Measurements from ENCODE around the gene NPC1.

Gene NPC1

GRCh38 chr18:23540867-23541266 lies 45.4 kb downstream of the NPC1 start:
- no peak overlapping the region for H3K4me3 ChIP-seq (ENCODE audit: low read depth in 1 of 2, low read length in 2 of 2)
- no peak overlapping the region for H3K27ac ChIP-seq (ENCODE audit: low read depth, low read length)
- peaks cover 49 to 96% of the 10 kb centered on the region in 2 donors for H3K36me3 ChIP-seq (ENCODE audit: control insufficient read depth in 1 of 2, insufficient read depth in 2 of 2, low read length in 2 of 2)
- no peaks in the 10 kb centered on the region for H3K9me3 ChIP-seq (ENCODE audit: control insufficient read depth in 1 of 2, low read length in 2 of 2)
- peaks cover 0 to 14% of the 10 kb centered on the region in 2 donors for H3K4me1 ChIP-seq (ENCODE audit: control insufficient read depth in 1 of 2, insufficient read depth in 2 of 2, low read length in 2 of 2)
- no peaks in the 10 kb centered on the region for H3K27me3 ChIP-seq (ENCODE audit: control insufficient read depth in 1 of 2, insufficient read depth in 2 of 2, low read length in 2 of 2)
- no peak overlapping the region for H3K9ac ChIP-seq (ENCODE audit: low read depth in 1 of 2, low read length in 2 of 2)

DNA sequence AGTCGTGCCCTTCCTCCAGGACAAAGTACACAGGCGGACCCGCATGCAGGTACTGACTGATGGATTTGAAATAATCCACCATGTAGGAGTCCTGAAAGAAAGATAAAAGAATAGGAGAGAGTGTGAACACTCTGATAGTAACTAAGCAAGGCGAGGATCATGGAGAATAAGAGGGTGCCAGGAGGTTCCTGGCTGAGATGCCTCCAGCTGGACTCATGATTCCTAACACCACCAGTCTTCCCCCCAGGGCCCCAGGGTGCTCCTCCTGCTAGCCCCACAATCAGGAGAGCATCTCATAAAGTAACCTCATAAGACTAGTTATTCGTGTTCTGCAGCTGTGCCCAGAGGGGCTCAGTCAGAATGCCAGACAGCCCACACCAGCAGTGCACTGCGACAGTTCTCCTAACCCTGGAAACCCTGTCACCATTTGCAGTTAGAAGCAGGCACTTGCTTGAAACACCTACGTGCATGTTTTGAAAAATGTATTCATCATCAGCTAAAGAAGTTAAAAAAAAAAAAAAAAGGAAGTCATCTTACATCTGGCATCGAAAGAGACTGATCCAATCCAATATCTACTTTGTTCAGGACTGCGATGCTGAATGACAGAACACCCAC lies 46.3 kb downstream of the NPC1 start:
- Histone ChIP-seq H3K9ac (ENCODE audit: low read depth in 1 of 2, low read length in 2 of 2) (no peak overlapping the region), H3K27me3 (ENCODE audit: control insufficient read depth in 1 of 2, insufficient read depth in 2 of 2, low read length in 2 of 2) (no peaks in the 10 kb centered on the region), H3K4me3 (ENCODE audit: low read depth in 1 of 2, low read length in 2 of 2) (no peak overlapping the region), H3K27ac (ENCODE audit: low read depth, low read length) (no peak overlapping the region), H3K4me1 (ENCODE audit: control insufficient read depth in 1 of 2, insufficient read depth in 2 of 2, low read length in 2 of 2) (peaks cover 0 to 14% of the 10 kb centered on the region in 2 donors), H3K36me3 (ENCODE audit: control insufficient read depth in 1 of 2, insufficient read depth in 2 of 2, low read length in 2 of 2) (peaks cover 57 to 97% of the 10 kb centered on the region in 2 donors), H3K9me3 (ENCODE audit: control insufficient read depth in 1 of 2, low read length in 2 of 2) (no peaks in the 10 kb centered on the region)

- peaks cover 53 to 97% of the 10 kb centered on the region in 2 donors for H3K36me3 ChIP-seq (ENCODE audit: control insufficient read depth in 1 of 2, insufficient read depth in 2 of 2, low read length in 2 of 2)
- no peak overlapping the region for H3K27ac ChIP-seq (ENCODE audit: low read depth, low read length)
- no peak overlapping the region for H3K4me3 ChIP-seq (ENCODE audit: low read depth in 1 of 2, low read length in 2 of 2)
- peaks cover 0 to 14% of the 10 kb centered on the region in 2 donors for H3K4me1 ChIP-seq (ENCODE audit: control insufficient read depth in 1 of 2, insufficient read depth in 2 of 2, low read length in 2 of 2)
- no peak overlapping the region for H3K9ac ChIP-seq (ENCODE audit: low read depth in 1 of 2, low read length in 2 of 2)
- no peaks in the 10 kb centered on the region for H3K9me3 ChIP-seq (ENCODE audit: control insufficient read depth in 1 of 2, low read length in 2 of 2)
- H3K27me3 ChIP-seq (ENCODE audit: control insufficient read depth in 1 of 2, insufficient read depth in 2 of 2, low read length in 2 of 2), result no peaks in the 10 kb centered on the region
Measured at GRCh38 chr18:23539296-23539695, 47.0 kb downstream of the NPC1 start.

GRCh38 chr18:23538870-23539269 lies 47.4 kb downstream of the NPC1 start:
- Histone ChIP-seq H3K4me1 (ENCODE audit: control insufficient read depth in 1 of 2, insufficient read depth in 2 of 2, low read length in 2 of 2) (peaks cover 0 to 14% of the 10 kb centered on the region in 2 donors), H3K9ac (ENCODE audit: low read depth in 1 of 2, low read length in 2 of 2) (no peak overlapping the region), H3K9me3 (ENCODE audit: control insufficient read depth in 1 of 2, low read length in 2 of 2) (no peaks in the 10 kb centered on the region), H3K27ac (ENCODE audit: low read depth, low read length) (no peak overlapping the region), H3K27me3 (ENCODE audit: control insufficient read depth in 1 of 2, insufficient read depth in 2 of 2, low read length in 2 of 2) (no peaks in the 10 kb centered on the region), H3K36me3 (ENCODE audit: control insufficient read depth in 1 of 2, insufficient read depth in 2 of 2, low read length in 2 of 2) (peaks cover 53 to 98% of the 10 kb centered on the region in 2 donors), H3K4me3 (ENCODE audit: low read depth in 1 of 2, low read length in 2 of 2) (no peak overlapping the region)

- no peak overlapping the region for H3K4me3 ChIP-seq (ENCODE audit: low read depth in 1 of 2, low read length in 2 of 2)
- H3K27me3 ChIP-seq (ENCODE audit: control insufficient read depth in 1 of 2, insufficient read depth in 2 of 2, low read length in 2 of 2), result no peaks in the 10 kb centered on the region
- H3K36me3 ChIP-seq (ENCODE audit: control insufficient read depth in 1 of 2, insufficient read depth in 2 of 2, low read length in 2 of 2), result peaks cover 47 to 99% of the 10 kb centered on the region in 2 donors
- H3K4me1 ChIP-seq (ENCODE audit: control insufficient read depth in 1 of 2, insufficient read depth in 2 of 2, low read length in 2 of 2), result peaks cover 0 to 14% of the 10 kb centered on the region in 2 donors
- no peak overlapping the region for H3K9ac ChIP-seq (ENCODE audit: low read depth in 1 of 2, low read length in 2 of 2)
- H3K9me3 ChIP-seq (ENCODE audit: control insufficient read depth in 1 of 2, low read length in 2 of 2), result no peaks in the 10 kb centered on the region
- H3K27ac ChIP-seq (ENCODE audit: low read depth, low read length), result no peak overlapping the region
Measured at GRCh38 chr18:23538001-23538400, 48.3 kb downstream of the NPC1 start.

DNA sequence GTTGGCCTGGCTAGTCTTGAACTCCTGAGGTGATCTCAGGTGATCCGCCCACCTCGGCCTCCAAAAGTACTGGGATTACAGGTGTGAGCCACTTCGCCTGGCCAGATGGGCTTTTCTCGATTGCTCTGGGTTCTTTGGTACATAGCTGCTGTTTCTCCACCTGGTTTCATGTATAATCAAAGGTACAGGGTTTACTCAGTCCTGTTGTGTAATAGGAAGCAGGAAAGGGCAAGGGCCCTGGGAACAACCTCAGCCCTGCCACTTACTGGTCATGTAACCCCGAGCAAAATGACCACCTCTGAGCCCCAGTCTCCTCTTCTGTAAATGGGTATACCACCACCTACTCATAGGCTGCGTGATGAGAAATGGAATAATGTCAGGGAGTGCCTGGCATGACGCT lies 49.0 kb downstream of the NPC1 start:
- no peaks in the 10 kb centered on the region for H3K9me3 ChIP-seq (ENCODE audit: control insufficient read depth in 1 of 2, low read length in 2 of 2)
- no peak overlapping the region for H3K27ac ChIP-seq (ENCODE audit: low read depth, low read length)
- H3K27me3 ChIP-seq (ENCODE audit: control insufficient read depth in 1 of 2, insufficient read depth in 2 of 2, low read length in 2 of 2), result no peaks in the 10 kb centered on the region
- no peak overlapping the region for H3K9ac ChIP-seq (ENCODE audit: low read depth in 1 of 2, low read length in 2 of 2)
- peaks cover 47 to 99% of the 10 kb centered on the region in 2 donors for H3K36me3 ChIP-seq (ENCODE audit: control insufficient read depth in 1 of 2, insufficient read depth in 2 of 2, low read length in 2 of 2)
- no peak overlapping the region for H3K4me3 ChIP-seq (ENCODE audit: low read depth in 1 of 2, low read length in 2 of 2)
- peaks cover 0 to 14% of the 10 kb centered on the region in 2 donors for H3K4me1 ChIP-seq (ENCODE audit: control insufficient read depth in 1 of 2, insufficient read depth in 2 of 2, low read length in 2 of 2)

- no peak overlapping the region for H3K4me3 ChIP-seq (ENCODE audit: low read depth in 1 of 2, low read length in 2 of 2)
- H3K27me3 ChIP-seq (ENCODE audit: control insufficient read depth in 1 of 2, insufficient read depth in 2 of 2, low read length in 2 of 2), result no peaks in the 10 kb centered on the region
- H3K9me3 ChIP-seq (ENCODE audit: control insufficient read depth in 1 of 2, low read length in 2 of 2), result no peaks in the 10 kb centered on the region
- no peak overlapping the region for H3K27ac ChIP-seq (ENCODE audit: low read depth, low read length)
- peaks cover 0 to 11% of the 10 kb centered on the region in 2 donors for H3K4me1 ChIP-seq (ENCODE audit: control insufficient read depth in 1 of 2, insufficient read depth in 2 of 2, low read length in 2 of 2)
- H3K36me3 ChIP-seq (ENCODE audit: control insufficient read depth in 1 of 2, insufficient read depth in 2 of 2, low read length in 2 of 2), result peaks cover 53 to 100% of the 10 kb centered on the region in 2 donors
- no peak overlapping the region for H3K9ac ChIP-seq (ENCODE audit: low read depth in 1 of 2, low read length in 2 of 2)
Measured at GRCh38 chr18:23536204-23536603, 50.1 kb downstream of the NPC1 start.

GRCh38 chr18:23534276-23534675 lies 52.0 kb downstream of the NPC1 start:
- no peaks in the 10 kb centered on the region for H3K4me1 ChIP-seq (ENCODE audit: control insufficient read depth in 1 of 2, insufficient read depth in 2 of 2, low read length in 2 of 2)
- no peak overlapping the region for H3K4me3 ChIP-seq (ENCODE audit: low read depth in 1 of 2, low read length in 2 of 2)
- no peak overlapping the region for H3K9ac ChIP-seq (ENCODE audit: low read depth in 1 of 2, low read length in 2 of 2)
- H3K27ac ChIP-seq (ENCODE audit: low read depth, low read length), result no peak overlapping the region
- peaks cover 57 to 100% of the 10 kb centered on the region in 2 donors for H3K36me3 ChIP-seq (ENCODE audit: control insufficient read depth in 1 of 2, insufficient read depth in 2 of 2, low read length in 2 of 2)
- no peaks in the 10 kb centered on the region for H3K9me3 ChIP-seq (ENCODE audit: control insufficient read depth in 1 of 2, low read length in 2 of 2)
- H3K27me3 ChIP-seq (ENCODE audit: control insufficient read depth in 1 of 2, insufficient read depth in 2 of 2, low read length in 2 of 2), result no peaks in the 10 kb centered on the region

GRCh38 chr18:23532848-23533247 lies 53.5 kb downstream of the NPC1 start:
- Histone ChIP-seq H3K27me3 (ENCODE audit: control insufficient read depth in 1 of 2, insufficient read depth in 2 of 2, low read length in 2 of 2) (no peaks in the 10 kb centered on the region), H3K9ac (ENCODE audit: low read depth in 1 of 2, low read length in 2 of 2) (no peak overlapping the region), H3K27ac (ENCODE audit: low read depth, low read length) (no peak overlapping the region), H3K9me3 (ENCODE audit: control insufficient read depth in 1 of 2, low read length in 2 of 2) (no peaks in the 10 kb centered on the region), H3K4me1 (ENCODE audit: control insufficient read depth in 1 of 2, insufficient read depth in 2 of 2, low read length in 2 of 2) (no peaks in the 10 kb centered on the region), H3K4me3 (ENCODE audit: low read depth in 1 of 2, low read length in 2 of 2) (no peak overlapping the region), H3K36me3 (ENCODE audit: control insufficient read depth in 1 of 2, insufficient read depth in 2 of 2, low read length in 2 of 2) (peaks cover 49 to 100% of the 10 kb centered on the region in 2 donors)

- peaks cover 51 to 100% of the 10 kb centered on the region in 2 donors for H3K36me3 ChIP-seq (ENCODE audit: control insufficient read depth in 1 of 2, insufficient read depth in 2 of 2, low read length in 2 of 2)
- H3K27me3 ChIP-seq (ENCODE audit: control insufficient read depth in 1 of 2, insufficient read depth in 2 of 2, low read length in 2 of 2), result no peaks in the 10 kb centered on the region
- no peak overlapping the region for H3K27ac ChIP-seq (ENCODE audit: low read depth, low read length)
- H3K4me3 ChIP-seq (ENCODE audit: low read depth in 1 of 2, low read length in 2 of 2), result no peak overlapping the region
- H3K9me3 ChIP-seq (ENCODE audit: control insufficient read depth in 1 of 2, low read length in 2 of 2), result no peaks in the 10 kb centered on the region
- H3K4me1 ChIP-seq (ENCODE audit: control insufficient read depth in 1 of 2, insufficient read depth in 2 of 2, low read length in 2 of 2), result no peaks in the 10 kb centered on the region
- no peak overlapping the region for H3K9ac ChIP-seq (ENCODE audit: low read depth in 1 of 2, low read length in 2 of 2)
Measured at GRCh38 chr18:23531912-23532311, 54.4 kb downstream of the NPC1 start.

Data from duodenal mucosa (tissue), 2 donors.